Ishikawa (cell line): Measurements from ENCODE around the gene ESPL1.

Source experiments
- CEBPB ChIP-seq: IDR thresholded peaks from 2 replicates; pipeline ENCODE4 v1.6.1; 2012
- CREB1 ChIP-seq: IDR thresholded peaks from 2 replicates; pipeline ENCODE4 v1.6.1; 2012; ENCODE audit warnings: low read depth
- EGR1 ChIP-seq: IDR thresholded peaks from 2 replicates; pipeline ENCODE4 v1.6.1; 2012
- EP300 ChIP-seq: IDR thresholded peaks from 2 replicates; pipeline ENCODE4 v1.6.1; 2012; ENCODE audit warnings: borderline replicate concordance
- FOXM1 ChIP-seq: IDR thresholded peaks from 2 replicates; pipeline ENCODE4 v1.6.1; 2012; ENCODE audit warnings: low read depth, borderline replicate concordance
- MAX ChIP-seq: IDR thresholded peaks from 2 replicates; pipeline ENCODE4 v1.6.1; 2012
- NFIC ChIP-seq: IDR thresholded peaks from 2 replicates; pipeline ENCODE4 v1.6.1; 2012
- RAD21 ChIP-seq: IDR thresholded peaks from 2 replicates; pipeline ENCODE4 v1.6.1; 2012; ENCODE audit warnings: low read depth
- TAF1 ChIP-seq: IDR thresholded peaks from 2 replicates; pipeline ENCODE4 v1.6.1; 2012; ENCODE audit warnings: low read depth, mild to moderate bottlenecking
- TCF12 ChIP-seq: IDR thresholded peaks from 2 replicates; pipeline ENCODE4 v1.6.1; 2012; ENCODE audit warnings: low read depth
- TEAD4 ChIP-seq: IDR thresholded peaks from 2 replicates; pipeline ENCODE4 v1.6.1; 2012
- YY1 ChIP-seq: IDR thresholded peaks from 2 replicates; pipeline ENCODE4 v1.6.1; 2012; ENCODE audit warnings: low read depth
- ZBTB7A ChIP-seq: IDR thresholded peaks from 2 replicates; pipeline ENCODE4 v1.6.1; 2012; ENCODE audit warnings: low read depth
- TF ChIP-seq, protein P1 (sequence below): IDR thresholded peaks from 2 replicates; pipeline ENCODE4 v1.6.1; 2012; ENCODE audit warnings: low read depth, mild to moderate bottlenecking
- TF ChIP-seq, protein P2 (sequence below): IDR thresholded peaks from 2 replicates; pipeline ENCODE4 v1.6.1; 2012

The ESPL1 gene

GRCh38 chr12:53336181-53336681 is 68.1 kb downstream of the ESPL1 start, which contains the start of gene SP7:
Gene SP7 (minus strand): TSS chr12:53336354. CDS start chr12:53335646, 708 bp downstream.
- TF ChIP-seq MAX (no peak), FOXM1 (no peak), YY1 (no peak), TEAD4 (no peak), EGR1 (no peak), CREB1 (no peak), EP300 (no peak), TCF12 (no peak), NFIC (no peak)

- TF ChIP-seq EP300, result no peak
- TF ChIP-seq TAF1, result no peak
- TF ChIP-seq NFIC, result no peak
- TF ChIP-seq RAD21, result no peak
- TF ChIP-seq, protein P1, sequence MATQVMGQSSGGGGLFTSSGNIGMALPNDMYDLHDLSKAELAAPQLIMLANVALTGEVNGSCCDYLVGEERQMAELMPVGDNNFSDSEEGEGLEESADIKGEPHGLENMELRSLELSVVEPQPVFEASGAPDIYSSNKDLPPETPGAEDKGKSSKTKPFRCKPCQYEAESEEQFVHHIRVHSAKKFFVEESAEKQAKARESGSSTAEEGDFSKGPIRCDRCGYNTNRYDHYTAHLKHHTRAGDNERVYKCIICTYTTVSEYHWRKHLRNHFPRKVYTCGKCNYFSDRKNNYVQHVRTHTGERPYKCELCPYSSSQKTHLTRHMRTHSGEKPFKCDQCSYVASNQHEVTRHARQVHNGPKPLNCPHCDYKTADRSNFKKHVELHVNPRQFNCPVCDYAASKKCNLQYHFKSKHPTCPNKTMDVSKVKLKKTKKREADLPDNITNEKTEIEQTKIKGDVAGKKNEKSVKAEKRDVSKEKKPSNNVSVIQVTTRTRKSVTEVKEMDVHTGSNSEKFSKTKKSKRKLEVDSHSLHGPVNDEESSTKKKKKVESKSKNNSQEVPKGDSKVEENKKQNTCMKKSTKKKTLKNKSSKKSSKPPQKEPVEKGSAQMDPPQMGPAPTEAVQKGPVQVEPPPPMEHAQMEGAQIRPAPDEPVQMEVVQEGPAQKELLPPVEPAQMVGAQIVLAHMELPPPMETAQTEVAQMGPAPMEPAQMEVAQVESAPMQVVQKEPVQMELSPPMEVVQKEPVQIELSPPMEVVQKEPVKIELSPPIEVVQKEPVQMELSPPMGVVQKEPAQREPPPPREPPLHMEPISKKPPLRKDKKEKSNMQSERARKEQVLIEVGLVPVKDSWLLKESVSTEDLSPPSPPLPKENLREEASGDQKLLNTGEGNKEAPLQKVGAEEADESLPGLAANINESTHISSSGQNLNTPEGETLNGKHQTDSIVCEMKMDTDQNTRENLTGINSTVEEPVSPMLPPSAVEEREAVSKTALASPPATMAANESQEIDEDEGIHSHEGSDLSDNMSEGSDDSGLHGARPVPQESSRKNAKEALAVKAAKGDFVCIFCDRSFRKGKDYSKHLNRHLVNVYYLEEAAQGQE, result no peak
- TF ChIP-seq, protein P2, sequence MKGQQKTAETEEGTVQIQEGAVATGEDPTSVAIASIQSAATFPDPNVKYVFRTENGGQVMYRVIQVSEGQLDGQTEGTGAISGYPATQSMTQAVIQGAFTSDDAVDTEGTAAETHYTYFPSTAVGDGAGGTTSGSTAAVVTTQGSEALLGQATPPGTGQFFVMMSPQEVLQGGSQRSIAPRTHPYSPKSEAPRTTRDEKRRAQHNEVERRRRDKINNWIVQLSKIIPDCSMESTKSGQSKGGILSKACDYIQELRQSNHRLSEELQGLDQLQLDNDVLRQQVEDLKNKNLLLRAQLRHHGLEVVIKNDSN, result no peak
- TF ChIP-seq ZBTB7A, result no peak
- TF ChIP-seq YY1, result no peak
- no peak for TF ChIP-seq MAX
- no peak for TF ChIP-seq TEAD4
- no peak for TF ChIP-seq CEBPB
Measured at GRCh38 chr12:53338017-53338416, 69.9 kb downstream of the ESPL1 start.

GRCh38 chr12:53338916-53339315 is 70.8 kb downstream of the ESPL1 start:
- TF ChIP-seq TEAD4, result no peak
- TF ChIP-seq, protein P1, result no peak
- TF ChIP-seq TCF12, result no peak
- no peak for TF ChIP-seq RAD21
- TF ChIP-seq YY1, result no peak
- TF ChIP-seq EP300, result no peak
- no peak for TF ChIP-seq CEBPB
- no peak for TF ChIP-seq EGR1
- no peak for TF ChIP-seq CREB1
- no peak for TF ChIP-seq MAX
- TF ChIP-seq ZBTB7A, result no peak
- no peak for TF ChIP-seq NFIC
- TF ChIP-seq FOXM1, result no peak
- TF ChIP-seq, protein P2, result no peak
- no peak for TF ChIP-seq TAF1

DNA sequence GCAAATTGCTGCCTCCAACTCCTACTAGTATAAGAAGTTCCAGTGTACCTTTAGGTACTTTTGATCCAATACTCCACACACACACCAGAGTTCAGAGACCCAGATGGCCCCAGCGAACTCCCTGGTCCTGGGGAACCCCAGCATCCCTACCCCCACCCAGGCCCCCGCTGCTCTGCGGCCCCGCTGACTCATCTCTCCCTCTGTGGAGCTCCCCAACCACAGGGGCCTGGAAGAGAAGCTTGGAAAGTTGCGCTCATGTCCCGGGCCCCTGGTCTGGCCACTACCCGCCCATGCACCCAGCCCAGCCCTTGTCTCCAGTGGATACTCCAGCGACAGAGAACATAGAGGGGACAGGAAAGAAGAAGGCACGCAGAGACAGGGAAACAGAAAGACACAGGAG is 72.3 kb downstream of the ESPL1 start:
- TF ChIP-seq MAX, result no peak
- TF ChIP-seq, protein P2, result no peak
- TF ChIP-seq NFIC, result no peak
- TF ChIP-seq, protein P1, result no peak
- TF ChIP-seq ZBTB7A, result no peak
- no peak for TF ChIP-seq TEAD4
- no peak for TF ChIP-seq CREB1
- no peak for TF ChIP-seq TCF12
- TF ChIP-seq FOXM1, result no peak
